K562 (cell line): ENCODE results near the gene NINL. TPM values are rescaled to one million over a fixed set of nuclear protein-coding genes. Genes with fewer than 3 reads are reported as not detected.

Experiments used
- CBFA2T3 ChIP-seq: fragments of 450-650 bp; IDR thresholded peaks from 2 replicates; pipeline ENCODE4 v1.6.1; 2017
- CBX3 ChIP-seq, 2 experiments: IDR thresholded peaks; 1 replicate in 1 of 2; 2 replicates in 1 of 2; pipeline ENCODE4 v1.6.1; 2012; ENCODE audit warnings: inconsistent platforms in 2 of 2, low read length in 2 of 2, borderline replicate concordance in 1 of 2, control low read depth in 1 of 2
- HMGN3 ChIP-seq: IDR thresholded peaks from 2 replicates; pipeline ENCODE4 v1.6.1; 2011; ENCODE audit warnings: borderline replicate concordance, low read depth, mild to moderate bottlenecking, mixed read lengths, low read length; ENCODE audit not compliant: insufficient read length; ENCODE audit errors: extremely low read depth
- KAT7 ChIP-seq: sonication (generic); formaldehyde crosslinking; IDR thresholded peaks from 2 replicates; pipeline ENCODE4 v1.8.0; 2022; ENCODE audit warnings: missing genetic modification reagents, mild to moderate bottlenecking, borderline replicate concordance
- MAFG ChIP-seq: fragments of 450-650 bp; conservative IDR thresholded peaks from 2 replicates; pipeline ENCODE4 v1.6.1; 2016; ENCODE audit warnings: missing genetic modification characterization, missing compliant biosample characterization
- PBX2 ChIP-seq, 2 experiments: IDR thresholded peaks in 1 of 2; conservative IDR thresholded peaks in 1 of 2; 2 replicates each; pipeline ENCODE4 v1.6.1; 2016; ENCODE audit warnings: low read depth in 2 of 2, mild to moderate bottlenecking in 1 of 2, missing compliant biosample characterization in 1 of 2, missing genetic modification characterization in 1 of 2, moderate library complexity in 1 of 2
- POLR2G ChIP-seq: fragments of 200-400 bp; formaldehyde crosslinking; IDR thresholded peaks from 2 replicates; pipeline ENCODE4 v1.6.1; 2017; ENCODE audit warnings: low read depth, mild to moderate bottlenecking, antibody characterized with exemption, low read length, moderate library complexity
- RFX7 ChIP-seq: fragments of 250-450 bp; sonication (Bioruptor Pico); IDR thresholded peaks from 2 replicates; pipeline ENCODE4 v1.5.1; 2021; ENCODE audit warnings: mild to moderate bottlenecking
- SMAD2 ChIP-seq: fragments of 150-350 bp; IDR thresholded peaks from 2 replicates; pipeline ENCODE4 v1.6.1; 2014; ENCODE audit warnings: low read depth, mild to moderate bottlenecking, low read length
- SRSF1 ChIP-seq: fragments of 200-400 bp; formaldehyde crosslinking; IDR thresholded peaks from 2 replicates; pipeline ENCODE4 v1.6.1; 2017; ENCODE audit warnings: mild to moderate bottlenecking, low read depth, low read length, moderate library complexity
- SUPT5H ChIP-seq: fragments of 450-650 bp; IDR thresholded peaks from 2 replicates; pipeline ENCODE4 v1.6.1; 2016
- TAL1 ChIP-seq: fragments of 450-650 bp; IDR thresholded peaks from 2 replicates; pipeline ENCODE4 v1.6.1; 2016; ENCODE audit warnings: mild to moderate bottlenecking
- TARDBP ChIP-seq: fragments of 450-650 bp; IDR thresholded peaks from 2 replicates; pipeline ENCODE4 v1.6.1; 2016
- THAP7 ChIP-seq: fragments of 250-450 bp; sonication (Bioruptor Pico); IDR thresholded peaks from 2 replicates; pipeline ENCODE4 v1.5.0; 2021
- USF2 ChIP-seq: sonication (generic); formaldehyde crosslinking; IDR thresholded peaks from 2 replicates; pipeline ENCODE4 v1.5.0; 2020; ENCODE audit warnings: missing genetic modification reagents
- ZKSCAN8 ChIP-seq: fragments of 200-800 bp; sonication (Bioruptor generic); IDR thresholded peaks from 2 replicates; pipeline ENCODE4 v1.6.1; 2016; ENCODE audit warnings: missing genetic modification characterization, missing compliant biosample characterization
- ZNF134 ChIP-seq: fragments of 250-450 bp; sonication (Bioruptor Pico); conservative IDR thresholded peaks from 2 replicates; pipeline ENCODE4 v1.4.0; 2020
- ZNF609 ChIP-seq: sonication (generic); formaldehyde crosslinking; IDR thresholded peaks from 2 replicates; pipeline ENCODE4 v1.8.1; 2023; ENCODE audit warnings: missing genetic modification reagents, mild to moderate bottlenecking, borderline replicate concordance
- ZZZ3 ChIP-seq: fragments of 450-650 bp; IDR thresholded peaks from 2 replicates; pipeline ENCODE4 v1.6.1; 2016; ENCODE audit warnings: antibody characterized with exemption, mild to moderate bottlenecking, moderate library complexity
- polyA plus RNA-seq, 8 experiments: library from polyadenylated mRNA; depleted of rRNA in 4 of 8; stranded (reverse) in 5 of 8; unstranded in 3 of 8; fragments of >200 nt; fragmentation: Nextera tagmentation in 2 of 8; fragmentation: Illumina TruSeq in 1 of 8; extraction: Ambion mirVana in 2 of 8; extraction: Trizol in 1 of 8; gene quantifications; 2 replicates each; pipeline versions ENCODE4 v1.2.1 to v1.2.3, GENCODE V29; 2011 to 2014; ENCODE audit warnings: inconsistent platforms in 1 of 8, missing spikeins in 1 of 8
- total RNA-seq, 7 experiments: library from RNA; depleted of rRNA in 6 of 7; stranded (reverse); fragments of >200 nt in 6 of 7; fragmentation: Illumina TruSeq in 2 of 7; extraction: Trizol in 2 of 7; gene quantifications; 2 replicates each; pipeline versions ENCODE4 v1.2.1 to v1.2.3, GENCODE V29; 2011 to 2021; ENCODE audit warnings: low replicate concordance in 1 of 7

Gene NINL
- total and polyA plus RNA-seq, 9 of the 15 experiments (the other 6 are each of a cell fraction or from before 2014, with no cell fraction given), result 0.03 to 0.22 (median 0.05) TPM; not detected in 5

GRCh38 chr20:25623225-25623735 lies 37.9 kb upstream of the NINL start (continued):
- TF ChIP-seq MAFG (tag) (0 out of 2 replicates have a peak, but pooled peaks have one; percentile 4), RFX7 (CRISPR knock-in tag) (no peak), THAP7 (CRISPR knock-in tag) (no peak), TARDBP (no peak), PBX2 (CRISPR knock-in tag; IDR thresholded peaks at IDR 0.05; ENCODE audit: low read depth) (no peak), PBX2 (tag; conservative IDR thresholded peaks at IDR 0.05; ENCODE audit: low read depth) (no peak), CBX3 (IDR thresholded peaks at IDR 0.05; ENCODE audit: borderline replicate concordance in 1 of 2, low read length in 2 of 2) (0 out of 3 replicates have a peak, but pooled peaks of 1 of the 2 experiments have one; percentile 9), USF2 (CRISPR knock-in tag) (peak; percentile 68), KAT7 (peak; percentile 32; the same call in 1 of the 2 replicates), CBFA2T3 (no peak), SMAD2 (no peak), ZNF609 (no peak), TAL1 (no peak), ZZZ3 (no peak), POLR2G (no peak), ZNF134 (CRISPR knock-in tag) (no peak), SUPT5H (no peak), HMGN3 (no peak), SRSF1 (no peak), ZKSCAN8 (CRISPR knock-in tag) (no peak)
